Stimulated activated naive B cell treated with anti-CD40 and anti-IgM and Interleukin-4, amounts not matched to agents 10 μg/mL and 1 μg/mL and 100 μg/mL, for 72 hours (primary cell): ENCODE results near the gene WWOX.
"Not testable (repeated sequence)": the region's sequence is repeated elsewhere in the genome, so short reads cannot be mapped to it uniquely, and the experiment has no call there.

Experiments used
- ATAC-seq, 2 donors: fragments of 150-1000 bp; cut with Tn5 transposase; replicated peaks; 2 replicates each; pipeline ENCODE4 v1.10.0; 2021; ENCODE audit warnings: moderate library complexity in 1 of 2
- DNase-seq: peaks from one replicate; pipeline ENCODE4 v3.0.0; 2021
- H3K27ac Mint-ChIP-seq: one replicate; pipeline ENCODE4 v1.8.0; 2022; ENCODE audit warnings: mild to moderate bottlenecking, mixed read lengths
- H3K27me3 Mint-ChIP-seq, 2 donors: one replicate each; pipeline ENCODE4 v1.8.0; 2022; ENCODE audit warnings: mixed read lengths in 2 of 2
- H3K36me3 Mint-ChIP-seq, 2 donors: one replicate each; pipeline ENCODE4 v1.8.0; 2022; ENCODE audit warnings: mixed read lengths in 2 of 2, mild to moderate bottlenecking in 1 of 2
- H3K4me1 Mint-ChIP-seq, 2 donors: one replicate each; pipeline ENCODE4 v1.8.0; 2022; ENCODE audit warnings: mixed read lengths in 2 of 2, mild to moderate bottlenecking in 1 of 2
- H3K4me3 Mint-ChIP-seq, 2 donors: one replicate each; pipeline ENCODE4 v1.8.0; 2022; ENCODE audit warnings: mild to moderate bottlenecking in 2 of 2, mixed read lengths in 2 of 2, moderate library complexity in 1 of 2
- H3K9me3 Mint-ChIP-seq, 2 donors: one replicate each; pipeline ENCODE4 v1.8.0; 2022; ENCODE audit warnings: mixed read lengths in 2 of 2, mild to moderate bottlenecking in 1 of 2

WWOX gene

GRCh38 chr16:78604423-78605062 lies 505.1 kb downstream of the WWOX start:
- not testable (repeated sequence) for H3K4me3 Mint-ChIP-seq, H3K9me3 Mint-ChIP-seq, DNase-seq, ATAC-seq, H3K27me3 Mint-ChIP-seq, H3K27ac Mint-ChIP-seq, H3K36me3 Mint-ChIP-seq
- peaks cover 0 to 11% of the 10 kb centered on the region in 2 donors for H3K4me1 Mint-ChIP-seq

DNA sequence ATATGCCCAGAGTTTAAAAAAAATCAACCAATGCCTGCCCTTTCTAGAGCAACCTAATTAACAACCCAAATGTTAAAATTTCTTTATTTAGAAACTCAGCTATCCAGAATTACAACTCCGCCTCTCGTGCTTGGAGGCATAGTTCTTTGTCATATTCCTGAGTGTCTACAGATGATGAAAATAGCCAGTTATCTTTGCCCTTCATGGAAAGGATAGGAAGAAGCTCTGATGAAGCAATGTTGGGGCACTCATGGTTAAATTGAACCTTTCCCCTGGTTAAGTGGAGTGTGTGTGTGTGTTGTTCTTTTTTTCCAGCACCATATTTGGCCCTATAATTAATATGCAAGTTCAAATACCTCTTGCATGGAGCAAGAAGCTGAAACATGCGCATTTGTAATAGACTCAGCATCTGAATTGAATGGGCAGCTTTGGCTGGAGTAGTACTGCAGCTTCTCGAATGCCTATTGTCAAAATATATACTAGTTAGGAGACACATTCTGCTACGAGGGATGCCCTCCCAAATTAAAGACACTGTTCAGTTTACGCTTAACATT lies 506.2 kb downstream of the WWOX start:
- no peaks in the 10 kb centered on the region for H3K36me3 Mint-ChIP-seq
- H3K4me1 Mint-ChIP-seq: peaks cover 0 to 13% of the 10 kb centered on the region in 2 donors
- DNase-seq: no peak
- peaks cover 0 to 1% of the 10 kb centered on the region in 2 donors for H3K9me3 Mint-ChIP-seq
- no peak for ATAC-seq
- H3K27me3 Mint-ChIP-seq: no peaks in the 10 kb centered on the region
- H3K27ac Mint-ChIP-seq: no peak overlapping the region
- no peak overlapping the region for H3K4me3 Mint-ChIP-seq

DNA sequence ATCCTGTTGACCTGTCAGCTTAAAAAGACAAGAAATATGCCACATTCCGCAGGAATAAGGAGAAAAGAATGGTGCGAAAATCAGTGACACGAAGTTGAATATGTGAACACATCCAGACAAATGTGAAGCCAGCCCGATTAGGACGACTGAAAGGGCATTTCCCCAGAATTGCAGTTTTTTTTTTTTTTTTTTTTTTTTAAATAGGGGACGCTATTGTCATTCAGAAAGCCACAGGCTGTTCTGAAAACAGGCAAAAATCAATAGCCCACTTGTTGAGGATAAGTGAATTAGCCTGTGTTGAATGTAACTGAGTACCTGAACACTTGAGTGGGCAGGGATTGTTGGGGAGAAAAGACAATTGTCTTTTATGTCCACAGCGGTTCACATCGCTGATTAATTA lies 507.1 kb downstream of the WWOX start:
- peaks cover 0 to 1% of the 10 kb centered on the region in 2 donors for H3K9me3 Mint-ChIP-seq
- no peak overlapping the region for H3K4me3 Mint-ChIP-seq
- H3K27me3 Mint-ChIP-seq: no peaks in the 10 kb centered on the region
- ATAC-seq: no peak
- no peak for DNase-seq
- no peaks in the 10 kb centered on the region for H3K36me3 Mint-ChIP-seq
- no peak overlapping the region for H3K27ac Mint-ChIP-seq
- H3K4me1 Mint-ChIP-seq: peaks cover 0 to 13% of the 10 kb centered on the region in 2 donors

DNA sequence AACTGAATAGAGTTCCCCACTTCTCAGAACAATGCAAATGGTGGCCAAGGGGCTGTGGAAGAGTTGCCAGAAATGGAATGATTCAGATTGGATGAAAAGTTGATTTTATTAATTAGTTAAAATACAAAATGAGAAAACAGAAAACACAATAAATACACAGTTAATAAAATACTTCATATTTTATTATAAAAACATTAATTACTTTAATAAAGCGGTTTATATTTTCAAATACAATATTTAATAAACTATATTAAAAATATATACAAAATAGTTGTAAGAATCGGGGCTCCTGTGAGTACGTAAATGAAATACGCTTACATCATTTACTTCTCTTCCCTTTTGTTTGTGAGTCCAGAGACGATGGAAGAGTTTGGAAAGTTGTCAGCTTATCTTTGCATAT lies 507.6 kb downstream of the WWOX start:
- Mint-ChIP-seq H3K36me3 (no peaks in the 10 kb centered on the region), H3K9me3 (peaks cover 0 to 1% of the 10 kb centered on the region in 2 donors), H3K4me1 (peaks cover 0 to 13% of the 10 kb centered on the region in 2 donors), H3K27ac (no peak overlapping the region), H3K4me3 (no peak overlapping the region), H3K27me3 (no peaks in the 10 kb centered on the region)
- no peak for ATAC-seq
- no peak for DNase-seq

DNA sequence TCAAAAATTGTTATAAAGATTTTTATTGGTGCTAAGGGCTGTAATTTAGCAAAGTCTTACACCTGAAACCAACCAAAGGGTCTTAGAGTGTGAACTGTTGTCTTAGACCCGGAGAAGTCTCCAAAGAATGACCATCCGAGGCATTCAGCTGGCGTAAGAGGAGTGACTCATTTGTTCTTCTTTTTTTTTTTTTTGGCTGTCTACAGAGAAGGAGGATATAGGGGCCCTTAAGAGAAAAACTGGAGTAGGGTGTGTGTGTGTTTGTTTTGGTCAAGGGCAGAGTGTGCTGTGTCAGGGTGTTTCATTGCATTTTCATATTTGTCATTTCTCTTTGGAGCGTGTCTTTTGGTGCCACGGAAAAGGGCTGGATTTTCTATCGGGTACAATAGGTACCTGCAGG lies 508.0 kb downstream of the WWOX start:
- Mint-ChIP-seq H3K4me3 (no peak overlapping the region), H3K9me3 (peaks cover 0 to 1% of the 10 kb centered on the region in 2 donors), H3K27me3 (no peaks in the 10 kb centered on the region), H3K27ac (no peak overlapping the region), H3K4me1 (peaks cover 0 to 13% of the 10 kb centered on the region in 2 donors), H3K36me3 (no peaks in the 10 kb centered on the region)
- no peak for ATAC-seq
- DNase-seq: no peak

GRCh38 chr16:78608305-78608776 lies 508.9 kb downstream of the WWOX start:
- no peak for ATAC-seq
- Mint-ChIP-seq H3K36me3 (no peaks in the 10 kb centered on the region), H3K27ac (no peak overlapping the region), H3K9me3 (peaks cover 0 to 1% of the 10 kb centered on the region in 2 donors), H3K4me1 (peaks cover 0 to 13% of the 10 kb centered on the region in 2 donors), H3K27me3 (no peaks in the 10 kb centered on the region), H3K4me3 (no peak overlapping the region)
- DNase-seq: no peak

DNA sequence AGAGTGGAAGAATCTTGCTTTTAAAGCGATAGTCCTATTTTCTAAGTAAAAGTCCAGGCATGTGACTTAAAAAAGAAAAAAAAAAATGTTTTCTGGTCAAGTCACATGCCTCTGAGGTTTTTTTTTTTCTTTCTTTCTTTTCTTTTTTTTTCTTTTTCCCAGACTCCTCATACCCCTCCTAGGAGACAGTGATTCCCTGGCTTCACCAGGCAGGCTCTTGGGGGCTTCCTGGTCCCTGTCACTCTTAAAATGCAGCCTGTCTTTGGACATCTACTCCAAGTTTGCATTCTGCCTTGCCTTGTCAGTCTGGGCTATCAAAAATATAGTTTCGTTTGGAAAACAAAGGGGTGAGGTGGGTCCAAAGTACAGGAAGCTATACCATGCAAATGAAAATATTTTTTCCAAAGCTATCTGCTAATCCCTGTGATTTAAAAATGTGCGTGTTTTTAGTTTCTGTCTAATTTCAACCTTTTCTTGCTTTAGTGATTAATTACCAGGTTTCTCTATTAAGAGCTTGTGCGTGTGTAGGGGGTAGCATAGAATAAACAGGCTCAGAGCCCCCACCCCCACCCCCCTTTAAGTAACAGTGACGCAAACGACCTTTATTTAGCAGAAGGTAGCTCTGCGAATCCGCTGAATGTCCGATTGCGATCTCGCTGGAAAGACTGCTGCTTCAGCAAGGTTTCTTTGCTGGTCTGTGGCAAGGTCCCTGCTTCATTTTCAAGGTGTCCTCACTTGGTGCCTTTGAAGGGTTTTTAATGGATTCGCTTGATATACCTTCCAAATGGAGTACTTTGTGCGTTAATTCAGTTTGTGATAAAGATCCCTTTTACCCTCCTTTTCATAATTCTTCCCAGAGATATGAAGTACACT lies 510.2 kb downstream of the WWOX start:
- DNase-seq (no peak), ATAC-seq (no peak)
- no peaks in the 10 kb centered on the region for H3K27me3 Mint-ChIP-seq
- H3K9me3 Mint-ChIP-seq: peaks cover 0 to 1% of the 10 kb centered on the region in 2 donors
- no peak overlapping the region for H3K27ac Mint-ChIP-seq
- H3K4me3 Mint-ChIP-seq: no peak overlapping the region
- peaks cover 0 to 13% of the 10 kb centered on the region in 2 donors for H3K4me1 Mint-ChIP-seq
- no peaks in the 10 kb centered on the region for H3K36me3 Mint-ChIP-seq

DNA sequence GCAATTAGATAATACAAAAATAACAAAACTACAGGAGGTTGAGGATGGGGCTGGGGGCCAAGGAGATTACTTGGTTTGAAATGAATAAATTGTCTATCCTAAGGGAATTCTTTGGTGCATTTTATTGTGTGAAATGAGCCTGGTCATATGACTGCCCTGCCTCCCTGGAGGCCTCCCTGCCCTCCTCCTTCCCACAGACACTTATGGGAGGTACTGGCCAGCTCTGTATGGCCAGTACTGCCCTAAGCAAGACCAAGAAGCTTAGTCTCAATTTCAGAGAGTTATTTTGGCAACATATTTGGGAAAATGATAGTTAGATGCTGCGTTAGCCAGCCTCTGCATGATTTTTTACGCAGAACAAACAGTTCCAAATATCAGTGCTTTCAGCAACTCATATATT lies 511.9 kb downstream of the WWOX start:
- Mint-ChIP-seq H3K27ac (no peak overlapping the region), H3K4me1 (peaks cover 0 to 8% of the 10 kb centered on the region in 2 donors), H3K4me3 (no peak overlapping the region), H3K36me3 (no peaks in the 10 kb centered on the region), H3K9me3 (no peaks in the 10 kb centered on the region), H3K27me3 (no peaks in the 10 kb centered on the region)
- ATAC-seq (no peak), DNase-seq (no peak)

DNA sequence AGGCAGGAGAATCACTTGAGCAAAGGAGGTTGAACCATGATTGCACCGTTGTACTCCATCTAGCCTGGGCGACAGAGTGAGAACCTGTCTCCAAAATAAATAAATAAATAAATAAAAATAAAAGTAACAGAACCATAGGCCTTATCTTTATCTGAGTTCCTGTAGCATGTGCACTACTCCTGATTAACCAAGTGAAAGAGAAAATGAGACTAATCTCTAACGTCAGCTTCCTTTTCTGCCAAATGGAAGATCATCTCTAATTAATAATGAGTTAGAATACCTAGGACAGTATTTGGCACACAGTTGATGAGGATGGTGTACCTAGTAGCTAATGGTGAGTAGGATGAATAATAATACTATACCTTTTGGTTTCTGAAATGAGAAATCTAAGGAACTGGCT lies 520.4 kb downstream of the WWOX start:
- H3K36me3 Mint-ChIP-seq: peaks cover 3 to 10% of the 10 kb centered on the region in 2 donors
- no peak for ATAC-seq
- H3K4me1 Mint-ChIP-seq: peaks cover 0 to 1% of the 10 kb centered on the region in 2 donors
- no peaks in the 10 kb centered on the region for H3K27me3 Mint-ChIP-seq
- H3K4me3 Mint-ChIP-seq: no peak overlapping the region
- H3K27ac Mint-ChIP-seq: no peak overlapping the region
- no peak for DNase-seq
- H3K9me3 Mint-ChIP-seq: peaks cover 4 to 5% of the 10 kb centered on the region in 2 donors

GRCh38 chr16:78620291-78620690 lies 520.8 kb downstream of the WWOX start:
- no peak for DNase-seq
- peaks cover 3 to 10% of the 10 kb centered on the region in 2 donors for H3K36me3 Mint-ChIP-seq
- no peak for ATAC-seq
- no peaks in the 10 kb centered on the region for H3K27me3 Mint-ChIP-seq
- no peak overlapping the region for H3K4me3 Mint-ChIP-seq
- H3K27ac Mint-ChIP-seq: no peak overlapping the region
- H3K4me1 Mint-ChIP-seq: peaks cover 0 to 1% of the 10 kb centered on the region in 2 donors
- peaks cover 4 to 5% of the 10 kb centered on the region in 2 donors for H3K9me3 Mint-ChIP-seq

GRCh38 chr16:78623796-78624195 lies 524.3 kb downstream of the WWOX start:
- Mint-ChIP-seq H3K36me3 (peaks cover 10% of the 10 kb centered on the region in 2 donors), H3K27me3 (no peaks in the 10 kb centered on the region), H3K27ac (no peak overlapping the region), H3K4me1 (peaks cover 4 to 9% of the 10 kb centered on the region in 2 donors), H3K9me3 (peaks cover 4 to 5% of the 10 kb centered on the region in 2 donors), H3K4me3 (no peak overlapping the region)
- ATAC-seq (no peak), DNase-seq (no peak)

DNA sequence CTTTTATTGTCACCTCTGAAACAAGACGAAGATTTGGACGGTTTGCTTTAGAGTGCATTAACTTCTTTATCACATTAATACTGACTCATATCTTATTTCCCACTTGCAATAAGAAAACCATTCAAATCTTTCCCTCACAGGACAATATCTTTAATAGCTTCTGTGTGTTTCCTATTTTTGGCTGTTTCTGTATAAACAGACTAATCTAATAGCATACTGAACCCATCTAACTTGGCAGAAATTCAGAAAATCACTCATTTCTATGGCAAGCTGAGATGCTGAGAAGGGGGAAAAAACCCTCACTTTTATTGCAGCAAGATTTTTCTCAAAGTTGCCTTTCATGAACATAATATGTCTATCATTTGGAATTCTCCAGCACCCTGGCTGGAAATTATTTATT lies 524.9 kb downstream of the WWOX start:
- no peak overlapping the region for H3K4me3 Mint-ChIP-seq
- DNase-seq (no peak), ATAC-seq (no peak)
- peaks cover 4 to 9% of the 10 kb centered on the region in 2 donors for H3K4me1 Mint-ChIP-seq
- peaks cover 11 to 14% of the 10 kb centered on the region in 2 donors for H3K36me3 Mint-ChIP-seq
- peaks cover 7 to 8% of the 10 kb centered on the region in 2 donors for H3K9me3 Mint-ChIP-seq
- no peaks in the 10 kb centered on the region for H3K27me3 Mint-ChIP-seq
- H3K27ac Mint-ChIP-seq: no peak overlapping the region

GRCh38 chr16:78628461-78629045 lies 529.1 kb downstream of the WWOX start:
- no peaks in the 10 kb centered on the region for H3K27me3 Mint-ChIP-seq
- ATAC-seq: no peak
- no peak overlapping the region for H3K4me3 Mint-ChIP-seq

DNA sequence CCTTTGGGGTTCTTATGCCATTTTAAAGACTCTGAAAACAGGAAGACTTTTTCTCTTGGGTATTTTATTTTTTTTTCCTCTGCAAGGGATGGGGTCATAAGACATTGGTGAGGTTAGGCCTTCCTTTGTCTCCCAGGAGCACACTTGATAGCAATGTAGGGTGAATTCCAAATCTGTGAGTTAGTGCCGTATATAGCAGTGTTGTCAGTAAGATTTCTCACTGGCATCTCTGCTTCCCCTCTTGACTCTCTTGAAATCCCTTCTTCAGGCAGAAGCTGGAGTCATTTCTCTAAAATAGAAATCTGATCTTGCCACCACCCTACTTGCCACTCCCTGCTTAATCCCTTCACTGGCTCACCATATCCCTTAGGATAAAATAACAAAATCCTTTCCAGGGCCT lies 529.7 kb downstream of the WWOX start:
- peaks cover 16 to 27% of the 10 kb centered on the region in 2 donors for H3K36me3 Mint-ChIP-seq
- ATAC-seq (no peak), DNase-seq (no peak)
- peaks cover 3 to 9% of the 10 kb centered on the region in 2 donors for H3K4me1 Mint-ChIP-seq
- H3K4me3 Mint-ChIP-seq: no peak overlapping the region
- H3K27ac Mint-ChIP-seq: no peak overlapping the region
- no peaks in the 10 kb centered on the region for H3K27me3 Mint-ChIP-seq
- peaks cover 13 to 15% of the 10 kb centered on the region in 2 donors for H3K9me3 Mint-ChIP-seq

More at GRCh38 chr16:78628461-78629045, 529.1 kb downstream of the WWOX start:
- DNase-seq: no peak
- Mint-ChIP-seq H3K27ac (no peak overlapping the region), H3K9me3 (peaks cover 13 to 15% of the 10 kb centered on the region in 2 donors), H3K36me3 (peaks cover 16 to 27% of the 10 kb centered on the region in 2 donors), H3K4me1 (peaks cover 3 to 9% of the 10 kb centered on the region in 2 donors)
